Measurements from ENCODE around the gene MIB1.
A peak's percentile ranks its signal among the peaks of the same experiment; 100 is the strongest.

MIB1 gene

DNA sequence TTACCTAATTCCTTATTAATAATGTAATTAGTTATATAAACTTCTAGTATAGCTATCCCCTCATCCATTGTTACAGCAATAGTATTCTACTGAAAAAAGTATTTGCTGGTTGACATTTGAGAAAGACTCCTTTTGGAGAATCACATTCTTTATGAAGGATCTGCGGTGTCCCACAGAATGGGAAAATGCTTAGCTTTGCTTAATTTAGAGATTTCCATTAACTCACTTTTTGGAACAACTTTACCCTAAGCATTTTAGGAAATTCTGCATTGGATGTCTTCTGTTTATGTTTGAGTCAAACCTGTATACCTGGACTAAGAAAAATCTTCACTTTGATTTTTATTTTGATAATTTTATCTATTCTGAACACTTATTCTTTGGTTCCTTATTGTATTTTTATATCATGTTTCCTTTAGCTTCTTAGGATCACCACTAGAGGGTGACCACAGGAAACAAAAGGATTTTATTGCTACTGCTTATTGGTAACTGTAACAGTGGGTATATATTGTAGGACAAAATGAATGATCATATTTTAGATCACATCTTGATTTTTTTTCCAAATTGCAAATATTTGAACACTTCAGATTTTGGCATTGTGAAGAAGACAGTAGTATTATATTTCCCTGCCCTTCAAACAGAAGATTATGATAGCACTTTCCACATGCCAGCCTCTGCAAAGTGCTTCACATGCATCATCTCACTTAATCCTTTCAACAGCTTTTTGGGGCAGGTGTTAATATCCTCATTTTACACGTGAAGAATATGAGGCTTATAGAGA is 79.6 kb downstream of the MIB1 start:
- peak; percentile 9 for DNase-seq

DNA sequence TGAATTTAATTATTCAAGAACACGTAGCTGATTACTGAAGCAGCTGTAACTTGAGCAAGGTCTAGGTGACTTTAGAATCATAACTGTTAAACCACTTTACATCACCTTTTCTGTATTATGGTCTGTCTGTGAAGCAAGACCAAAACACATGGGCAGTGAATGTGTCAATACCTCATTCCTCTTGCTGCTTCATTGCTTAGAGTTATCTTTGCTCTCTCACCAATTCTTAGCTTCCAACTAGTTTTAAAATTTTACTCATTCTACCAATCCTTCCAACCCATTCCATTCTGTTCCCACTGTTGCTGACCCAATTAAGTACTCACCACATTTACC is 80.2 kb downstream of the MIB1 start:
- DNase-seq: no peak

DNA sequence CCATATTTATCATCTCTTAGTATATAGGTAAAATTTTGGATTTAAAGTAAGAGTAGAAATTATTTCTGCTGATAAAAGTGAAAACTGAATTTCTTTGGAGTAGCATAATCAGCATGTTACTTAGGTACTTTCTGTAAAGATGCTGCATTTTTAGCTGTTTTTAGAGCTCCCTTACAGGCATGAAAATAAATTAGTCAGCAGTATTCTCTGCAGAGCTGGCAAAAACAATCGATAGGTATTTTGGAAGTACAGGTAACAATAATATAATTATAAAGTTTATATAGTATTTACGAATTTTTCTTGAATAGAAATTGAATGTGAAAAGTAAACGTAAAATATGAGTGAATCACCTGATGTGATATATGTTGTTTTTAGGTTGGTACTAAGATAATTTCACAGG is 83.3 kb downstream of the MIB1 start:
- no peak for DNase-seq

- peak; percentile 19 for DNase-seq
Measured at GRCh38 chr18:21826196-21826595, 85.6 kb downstream of the MIB1 start.

GRCh38 chr18:21826641-21827302 is 86.2 kb downstream of the MIB1 start:
- no peak for DNase-seq

DNA sequence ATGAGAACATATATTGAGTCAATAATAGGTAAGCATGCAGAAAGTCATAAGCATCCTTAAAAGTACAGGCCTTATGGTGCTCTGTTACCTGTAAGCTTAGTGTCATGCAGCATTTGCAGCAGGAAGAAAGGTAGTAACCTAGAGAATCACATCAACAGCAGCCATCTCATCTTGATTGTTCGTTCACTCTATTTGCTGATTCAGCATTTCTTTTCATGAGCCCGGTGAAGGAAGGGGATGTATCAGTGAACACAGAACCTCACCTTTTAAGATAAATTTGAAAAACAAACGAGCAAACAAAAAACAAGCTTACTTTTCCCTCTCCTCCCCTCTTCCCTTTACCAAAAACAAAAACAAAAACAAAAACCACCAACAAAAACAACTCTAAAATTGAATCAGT is 89.9 kb downstream of the MIB1 start:
- no peak for DNase-seq

GRCh38 chr18:21831413-21831831 is 90.8 kb downstream of the MIB1 start:
- DNase-seq: peak; percentile 66

DNA sequence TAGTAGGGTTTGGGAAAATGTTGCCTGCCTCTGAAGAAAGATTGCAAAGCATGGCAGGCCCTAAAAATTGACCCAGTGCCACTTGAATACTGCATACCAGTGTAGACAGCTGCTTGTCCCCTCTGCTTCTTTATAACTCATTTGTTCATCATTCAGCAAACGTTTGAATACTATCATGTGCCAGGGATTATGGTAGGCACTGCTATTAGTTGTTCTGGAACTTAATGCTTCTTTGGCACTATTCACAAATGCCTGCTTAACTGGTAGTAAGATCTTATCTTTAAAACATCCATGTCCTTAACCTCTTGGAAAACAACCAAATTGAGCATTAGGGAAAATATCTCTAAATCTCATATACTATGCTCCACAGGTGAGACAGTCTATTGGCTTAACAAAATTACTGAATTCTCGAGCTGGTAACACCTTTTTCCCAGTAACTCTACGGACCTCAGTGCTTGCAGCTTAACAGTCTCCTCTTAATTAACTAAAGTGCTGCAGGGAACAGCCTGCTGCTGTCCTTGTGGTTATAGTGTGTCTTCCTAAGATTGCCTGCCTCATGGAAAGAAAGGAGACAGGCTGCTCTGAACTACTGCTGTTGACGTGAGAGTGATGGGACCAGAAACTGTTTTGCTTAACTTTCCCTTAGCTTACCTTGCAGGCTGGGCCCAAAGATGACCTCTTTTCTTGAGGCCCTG is 93.2 kb downstream of the MIB1 start:
- DNase-seq: no peak

DNA sequence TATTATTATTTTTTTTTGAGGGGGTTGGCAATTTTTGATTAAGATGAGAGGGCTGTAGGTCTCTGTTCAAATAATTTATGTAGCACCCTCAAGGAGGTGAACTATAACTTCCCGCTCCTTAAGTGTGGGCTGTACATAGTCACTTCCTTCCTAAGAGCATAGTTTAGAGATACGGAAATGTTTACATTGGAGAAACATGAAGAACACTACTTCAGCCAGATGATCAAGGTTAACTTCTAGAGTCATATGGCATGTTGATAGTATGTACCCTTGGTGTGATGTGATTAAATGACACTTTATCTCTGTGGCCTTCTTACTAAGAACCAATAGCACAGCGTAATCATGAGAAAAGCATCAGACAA is 93.7 kb downstream of the MIB1 start:
- no peak for DNase-seq

DNA sequence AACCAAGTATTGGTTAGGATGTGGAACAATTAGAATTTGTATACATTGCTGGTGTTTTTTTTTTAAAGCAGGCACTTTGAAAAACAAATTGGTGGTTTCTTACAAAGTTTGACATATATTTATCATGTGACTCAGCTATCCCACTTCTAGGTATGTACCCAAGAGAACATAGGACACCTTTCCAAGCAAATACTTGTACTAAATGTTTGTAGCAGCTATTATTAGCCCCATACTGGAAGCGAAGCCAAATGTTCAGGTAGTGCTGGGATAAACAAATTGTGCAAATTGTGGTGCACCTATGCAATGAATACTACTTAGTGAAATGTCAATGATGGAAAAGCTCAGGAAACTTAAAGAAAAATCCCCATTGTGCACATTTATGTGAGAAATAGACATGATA is 101.0 kb downstream of the MIB1 start:
- DNase-seq: no peak

GRCh38 chr18:21843341-21843740 is 102.7 kb downstream of the MIB1 start:
- no peak for DNase-seq

DNA sequence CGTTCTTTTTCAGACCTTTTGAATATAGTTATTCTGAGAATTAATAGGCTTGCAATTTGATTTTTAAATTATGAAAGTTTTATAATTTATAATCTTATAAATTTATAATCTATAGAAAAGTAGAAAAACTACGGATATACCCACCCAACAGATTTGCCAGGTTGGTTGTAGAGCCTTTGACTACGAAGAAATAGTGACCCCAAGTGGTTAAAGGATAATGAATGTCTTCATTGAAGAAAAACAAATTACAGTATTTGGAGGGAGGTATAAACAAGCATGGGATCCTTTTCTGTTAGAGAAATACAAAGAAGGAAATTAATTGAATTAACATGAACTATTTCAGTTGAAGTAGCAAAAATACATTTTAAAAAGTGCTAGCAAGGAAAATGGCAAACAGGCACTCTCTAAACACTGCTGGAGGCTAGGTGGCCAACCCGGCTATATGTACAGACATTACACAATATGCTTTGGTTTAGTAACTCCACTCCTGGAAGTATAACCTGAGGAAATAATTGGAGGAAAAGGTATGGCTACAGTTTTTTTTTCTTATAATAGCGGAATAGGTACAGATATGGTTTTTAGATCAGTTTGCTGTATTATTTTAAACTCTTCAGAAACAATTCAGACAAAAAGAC is 110.9 kb downstream of the MIB1 start:
- DNase-seq: peak; percentile 4

- peak; percentile 46 for DNase-seq
Measured at GRCh38 chr18:21853016-21853415, 112.4 kb downstream of the MIB1 start.

GRCh38 chr18:21853775-21854552 is 113.4 kb downstream of the MIB1 start:
- DNase-seq: no peak

DNA sequence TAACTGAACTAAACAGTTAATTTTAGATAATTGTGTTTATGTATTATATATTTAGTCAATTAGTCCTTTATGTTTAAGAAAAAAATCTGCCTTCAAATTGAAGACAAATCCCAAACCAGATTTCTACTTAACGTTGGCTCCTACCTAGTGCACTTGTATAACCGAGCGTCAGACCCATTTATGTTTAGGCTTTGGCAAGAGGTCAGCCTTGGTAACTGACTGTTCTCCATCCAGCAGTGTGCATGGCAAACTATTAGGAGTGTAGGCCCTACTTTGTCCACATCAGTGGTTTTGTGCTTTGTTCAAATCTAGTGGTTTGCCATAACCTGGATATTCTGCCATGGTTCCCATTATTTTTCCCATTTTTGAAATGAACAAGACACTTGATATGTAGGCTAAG is 114.8 kb downstream of the MIB1 start:
- DNase-seq: no peak

- no peak for DNase-seq
Measured at GRCh38 chr18:21857871-21858270, 117.3 kb downstream of the MIB1 start.

DNA sequence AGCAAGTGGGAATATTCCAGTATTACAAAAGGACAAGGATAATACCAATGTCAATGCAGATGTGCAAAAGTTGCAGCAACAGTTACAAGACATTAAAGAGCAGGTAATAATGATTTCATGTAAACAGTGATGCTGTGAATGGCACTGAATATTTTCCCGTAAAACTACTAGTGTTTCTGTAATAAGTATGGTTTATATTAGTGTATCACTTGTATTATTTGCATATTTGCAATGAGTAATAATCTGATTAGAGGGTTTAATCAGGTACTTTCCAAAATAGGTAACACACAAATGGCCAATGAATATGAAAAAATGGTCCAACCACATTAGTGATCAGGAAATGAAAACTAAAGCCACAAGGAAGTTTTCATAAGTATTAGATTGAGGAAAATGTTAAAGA is 118.0 kb downstream of the MIB1 start:
- DNase-seq: no peak

GRCh38 chr18:21864386-21864785 is 123.8 kb downstream of the MIB1 start:
- no peak for DNase-seq

- DNase-seq: no peak
Measured at GRCh38 chr18:21865043-21865442, 124.5 kb downstream of the MIB1 start.

GRCh38 chr18:21868770-21869169 is 128.2 kb downstream of the MIB1 start:
- no peak for DNase-seq

GRCh38 chr18:21889570-21889969 is 149.0 kb downstream of the MIB1 start:
- DNase-seq: no peak

- DNase-seq: no peak
Measured at GRCh38 chr18:21894619-21895367, 154.2 kb downstream of the MIB1 start.

All from fibroblast of skin of scalp (primary cell).